ENCODE results near the gene SSH2.

SSH2 gene

DNA sequence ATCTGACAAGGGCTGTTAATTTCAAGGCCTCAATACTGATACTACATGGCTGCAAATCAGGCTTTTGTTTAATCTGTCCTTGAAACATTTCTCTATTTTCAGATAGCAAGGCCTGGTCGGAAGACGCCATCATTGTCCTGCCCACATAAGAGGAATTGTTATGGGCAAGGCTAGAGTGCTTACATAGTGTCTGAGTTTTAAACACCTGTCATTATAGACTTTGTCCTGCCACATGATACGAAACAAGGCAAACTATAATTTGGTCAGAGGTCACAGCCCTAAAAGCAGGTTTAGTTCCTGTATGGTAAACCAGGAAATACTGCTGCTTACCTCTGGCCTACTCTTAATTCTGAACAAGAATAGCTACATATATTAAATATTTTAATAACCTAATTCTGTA, 104.4 kb downstream of the SSH2 start:
- Histone ChIP-seq H3K4me2 (ENCODE audit: low read length) (no peak overlapping the region), H2AFZ (ENCODE audit: low read depth, low read length) (no peak overlapping the region), H4K20me1 (ENCODE audit: insufficient read depth, low read length) (no peaks in the 10 kb centered on the region), H3K27ac (ENCODE audit: low read length) (no peak overlapping the region), H3K4me3 (ENCODE audit: low read length) (no peak overlapping the region), H3K9ac (ENCODE audit: low read length) (no peak overlapping the region), H3K79me2 (ENCODE audit: low read length) (no peaks in the 10 kb centered on the region), H3K4me1 (ENCODE audit: low read length) (no peaks in the 10 kb centered on the region), H3K36me3 (replicated peaks; ENCODE audit: low read depth, low read length) (no peaks in the 10 kb centered on the region), H3K9me3 (ENCODE audit: insufficient read depth, low read length) (no peaks in the 10 kb centered on the region), H3K27me3 (ENCODE audit: low read depth, low read length) (no peaks in the 10 kb centered on the region)
- TF ChIP-seq, protein P1, sequence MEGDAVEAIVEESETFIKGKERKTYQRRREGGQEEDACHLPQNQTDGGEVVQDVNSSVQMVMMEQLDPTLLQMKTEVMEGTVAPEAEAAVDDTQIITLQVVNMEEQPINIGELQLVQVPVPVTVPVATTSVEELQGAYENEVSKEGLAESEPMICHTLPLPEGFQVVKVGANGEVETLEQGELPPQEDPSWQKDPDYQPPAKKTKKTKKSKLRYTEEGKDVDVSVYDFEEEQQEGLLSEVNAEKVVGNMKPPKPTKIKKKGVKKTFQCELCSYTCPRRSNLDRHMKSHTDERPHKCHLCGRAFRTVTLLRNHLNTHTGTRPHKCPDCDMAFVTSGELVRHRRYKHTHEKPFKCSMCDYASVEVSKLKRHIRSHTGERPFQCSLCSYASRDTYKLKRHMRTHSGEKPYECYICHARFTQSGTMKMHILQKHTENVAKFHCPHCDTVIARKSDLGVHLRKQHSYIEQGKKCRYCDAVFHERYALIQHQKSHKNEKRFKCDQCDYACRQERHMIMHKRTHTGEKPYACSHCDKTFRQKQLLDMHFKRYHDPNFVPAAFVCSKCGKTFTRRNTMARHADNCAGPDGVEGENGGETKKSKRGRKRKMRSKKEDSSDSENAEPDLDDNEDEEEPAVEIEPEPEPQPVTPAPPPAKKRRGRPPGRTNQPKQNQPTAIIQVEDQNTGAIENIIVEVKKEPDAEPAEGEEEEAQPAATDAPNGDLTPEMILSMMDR (IDR thresholded peaks at IDR 0.05; ENCODE audit: low read depth, low read length), result no peak

DNA sequence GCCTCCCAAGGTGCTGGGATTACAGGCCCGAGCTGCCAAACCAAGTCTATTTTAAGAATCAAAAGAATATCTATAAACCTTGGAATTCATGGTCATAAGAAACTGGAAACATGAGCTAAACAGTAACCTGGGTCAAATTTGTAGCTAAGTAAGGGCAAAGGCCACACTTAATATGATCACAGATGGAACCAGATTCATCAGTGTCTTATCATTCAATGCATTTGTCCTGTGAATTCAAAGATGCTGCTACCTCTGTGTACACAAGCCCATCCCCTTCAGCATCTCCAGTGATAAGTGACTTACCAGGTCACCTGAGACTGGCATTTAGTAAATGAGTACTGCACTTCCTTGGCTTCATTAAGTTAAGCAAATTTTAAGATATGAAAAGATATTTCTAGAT, 108.1 kb downstream of the SSH2 start:
- no peak overlapping the region for H3K4me3 ChIP-seq (ENCODE audit: low read length)
- no peaks in the 10 kb centered on the region for H3K36me3 ChIP-seq (replicated peaks; ENCODE audit: low read depth, low read length)
- TF ChIP-seq EZH2phosphoT487 (IDR thresholded peaks at IDR 0.05; ENCODE audit: low read depth), result no peak
- TF ChIP-seq, protein P1 (IDR thresholded peaks at IDR 0.05; ENCODE audit: low read depth, low read length), result no peak
- no peak overlapping the region for H2AFZ ChIP-seq (ENCODE audit: low read depth, low read length)
- no peak overlapping the region for H3K4me2 ChIP-seq (ENCODE audit: low read length)
- no peak overlapping the region for H3K27ac ChIP-seq (ENCODE audit: low read length)
- no peak overlapping the region for H3K9ac ChIP-seq (ENCODE audit: low read length)
- H3K4me1 ChIP-seq (ENCODE audit: low read length), result no peaks in the 10 kb centered on the region
- no peaks in the 10 kb centered on the region for H3K27me3 ChIP-seq (ENCODE audit: low read depth, low read length)
- H3K79me2 ChIP-seq (ENCODE audit: low read length), result no peaks in the 10 kb centered on the region
- H4K20me1 ChIP-seq (ENCODE audit: insufficient read depth, low read length), result no peaks in the 10 kb centered on the region
- H3K9me3 ChIP-seq (ENCODE audit: insufficient read depth, low read length), result no peaks in the 10 kb centered on the region

DNA sequence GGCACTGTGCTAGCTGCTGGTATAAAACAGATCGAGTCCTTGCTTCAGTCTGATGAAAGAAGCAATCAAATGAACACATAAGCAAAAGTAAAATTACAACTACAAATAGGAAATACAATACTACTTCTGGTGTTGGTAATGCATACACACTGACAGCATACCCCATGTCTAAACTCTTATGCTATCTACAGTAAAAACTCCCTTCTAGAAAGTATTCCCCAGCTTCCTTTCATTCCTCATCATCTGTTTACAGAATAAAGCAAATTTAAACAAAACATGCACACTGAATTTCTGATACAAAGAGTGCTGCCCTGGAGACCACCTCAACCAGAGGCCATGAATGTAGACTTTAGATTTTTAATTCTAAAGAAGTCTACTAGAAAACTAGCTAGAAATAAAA, 109.6 kb downstream of the SSH2 start:
- Histone ChIP-seq H3K9me3 (ENCODE audit: insufficient read depth, low read length) (no peaks in the 10 kb centered on the region), H3K79me2 (ENCODE audit: low read length) (no peaks in the 10 kb centered on the region), H3K4me2 (ENCODE audit: low read length) (no peak overlapping the region), H3K4me3 (ENCODE audit: low read length) (no peak overlapping the region), H3K27me3 (ENCODE audit: low read depth, low read length) (no peaks in the 10 kb centered on the region), H3K9ac (ENCODE audit: low read length) (no peak overlapping the region), H2AFZ (ENCODE audit: low read depth, low read length) (no peak overlapping the region), H3K36me3 (replicated peaks; ENCODE audit: low read depth, low read length) (no peaks in the 10 kb centered on the region), H3K27ac (ENCODE audit: low read length) (no peak overlapping the region), H4K20me1 (ENCODE audit: insufficient read depth, low read length) (no peaks in the 10 kb centered on the region), H3K4me1 (ENCODE audit: low read length) (no peaks in the 10 kb centered on the region)
- TF ChIP-seq, protein P1 (IDR thresholded peaks at IDR 0.05; ENCODE audit: low read depth, low read length), result no peak
- TF ChIP-seq EZH2phosphoT487 (IDR thresholded peaks at IDR 0.05; ENCODE audit: low read depth), result no peak

DNA sequence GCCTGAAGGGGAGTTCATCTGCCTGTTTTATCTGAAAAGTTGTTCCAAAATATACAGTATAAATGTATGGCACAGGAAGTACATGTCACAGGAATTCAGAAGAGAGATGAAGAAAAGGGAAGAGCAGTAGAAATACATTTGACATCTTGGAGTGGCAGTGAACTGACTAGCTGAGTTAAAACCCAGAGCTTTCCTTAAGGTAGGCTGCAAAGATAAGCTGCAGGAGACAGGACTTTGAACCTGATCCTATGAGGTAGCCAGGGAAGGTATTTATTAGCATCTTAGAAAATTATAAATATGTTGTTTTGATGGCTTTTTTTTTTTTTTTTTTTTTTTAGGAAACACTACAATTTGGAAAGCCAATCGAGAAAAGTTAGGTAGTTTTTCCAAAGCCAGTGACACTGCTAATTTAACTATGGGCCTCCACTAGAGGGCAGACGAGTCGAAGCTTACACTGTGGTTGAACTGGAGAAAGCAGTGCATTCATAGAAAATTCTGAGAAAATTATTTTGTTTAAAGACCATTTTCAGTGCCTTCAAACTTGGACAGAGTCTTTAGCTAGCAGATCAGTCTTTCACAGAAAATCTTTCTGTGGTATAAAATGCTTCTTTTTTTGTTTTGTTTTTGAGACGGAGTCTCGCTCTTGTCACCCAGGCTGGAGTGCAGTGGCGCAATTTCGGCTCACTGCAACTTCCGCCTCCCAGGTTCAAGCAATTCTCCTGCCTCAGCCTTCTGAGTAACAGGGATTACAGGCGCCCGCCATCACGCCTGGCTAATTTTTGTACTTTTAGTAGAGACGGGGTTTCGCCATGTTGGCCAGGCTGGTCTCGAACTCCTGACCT, 122.3 kb downstream of the SSH2 start:
- TF ChIP-seq EZH2phosphoT487 (IDR thresholded peaks at IDR 0.05; ENCODE audit: low read depth), result no peak
- TF ChIP-seq, protein P1 (IDR thresholded peaks at IDR 0.05; ENCODE audit: low read depth, low read length), result peak; percentile 74
- no peak overlapping the region for H3K27ac ChIP-seq (ENCODE audit: low read length)
- H3K79me2 ChIP-seq (ENCODE audit: low read length), result no peaks in the 10 kb centered on the region
- no peaks in the 10 kb centered on the region for H3K9me3 ChIP-seq (ENCODE audit: insufficient read depth, low read length)
- H3K9ac ChIP-seq (ENCODE audit: low read length), result peak overlapping the region; percentile 47
- no peaks in the 10 kb centered on the region for H3K36me3 ChIP-seq (replicated peaks; ENCODE audit: low read depth, low read length)
- H4K20me1 ChIP-seq (ENCODE audit: insufficient read depth, low read length), result no peaks in the 10 kb centered on the region
- no peaks in the 10 kb centered on the region for H3K27me3 ChIP-seq (ENCODE audit: low read depth, low read length)
- no peak overlapping the region; the same call in 1 of the 2 replicates for H2AFZ ChIP-seq (ENCODE audit: low read depth, low read length)
- H3K4me3 ChIP-seq (ENCODE audit: low read length), result peak overlapping the region; percentile 67
- peaks cover 15% of the 10 kb centered on the region for H3K4me1 ChIP-seq (ENCODE audit: low read length)
- H3K4me2 ChIP-seq (ENCODE audit: low read length), result peak overlapping the region; percentile 34

Data from OCI-LY3 (cell line).